K562 (cell line): ENCODE data around the gene OR2C1. TPM values are rescaled to one million over a fixed set of nuclear protein-coding genes. Genes with fewer than 3 reads are reported as not detected.

ENCODE experiments used
- ATAC-seq: fragments of 200-7000 bp; cut with Tn5 transposase; 3 replicates; pipeline ENCODE4 v1.9.1; 2020; ENCODE audit warnings: moderate library complexity
- BruUV-seq: library from RNA; stranded (reverse); fragments of 400-500 nt; replicated peaks from 2 replicates; lab custom pipeline; 2021; lab: Mats Ljungman, UMichigan
- CTCF ChIA-PET: fragments of 300-600 bp; formaldehyde crosslinking; extraction: SDS; loops from one replicate; lab custom pipeline; 2021; ENCODE audit warnings: low intra/inter-chr PET ratio; lab: Yijun Ruan, JAX
- POLR2A ChIA-PET: fragments of 300-600, 350-650 bp; sonication (Branson Sonifier 250); formaldehyde crosslinking; extraction: SDS; loops from one replicate; lab custom pipeline; 2021; ENCODE audit warnings: antibody characterized with exemption, inconsistent platforms; lab: Yijun Ruan, JAX
- DNase-seq, 4 experiments: peaks; one replicate each; pipeline versions ENCODE4 v3.0.0 to v3.0.0-alpha.2; 2011 to 2018; ENCODE audit warnings: low spot score in 3 of 4, mixed read lengths in 3 of 4; ENCODE audit errors: extremely low read depth in 1 of 4
- FAIRE-seq: peaks from 2 replicates; lab custom pipeline; 2011; peaks lifted over from hg19 to GRCh38; lab: Jason Lieb, UNC
- H2AFZ ChIP-seq: 2 replicates; pipeline ENCODE4 v1.6.0; 2011; ENCODE audit warnings: low read depth, low read length, control low read depth, inconsistent platforms
- H3K27ac ChIP-seq: fragments of 200-600 bp; 3 replicates; pipeline ENCODE4 v1.8.0; 2011; ENCODE audit warnings: low read depth, mild to moderate bottlenecking, control low read depth, inconsistent platforms, low read length, moderate library complexity, mixed read lengths; ENCODE audit errors: extremely low read depth
- H3K27me3 ChIP-seq, 2 experiments: fragments of 300-600 bp in 1 of 2; 2 replicates in 1 of 2; 3 replicates in 1 of 2; pipeline versions ENCODE4 v1.6.0 to v1.8.0; 2011; ENCODE audit warnings: inconsistent platforms in 2 of 2, low read length in 2 of 2, mild to moderate bottlenecking in 1 of 2, mixed read lengths in 1 of 2, moderate library complexity in 1 of 2; ENCODE audit not compliant: control insufficient read depth in 2 of 2, insufficient read depth in 2 of 2
- H3K36me3 ChIP-seq: fragments of 300-600 bp; 3 replicates; pipeline ENCODE4 v1.8.0; 2011; ENCODE audit warnings: mild to moderate bottlenecking, low read length, inconsistent platforms; ENCODE audit not compliant: control insufficient read depth, insufficient read depth
- H3K4me1 ChIP-seq, 2 experiments: fragments of 200-600 bp in 1 of 2; replicated peaks in 1 of 2; 2 replicates in 1 of 2; 3 replicates in 1 of 2; pipeline versions ENCODE4 v1.5.1 to v1.8.0; 2011; ENCODE audit warnings: inconsistent platforms in 2 of 2, low read length in 2 of 2, mild to moderate bottlenecking in 1 of 2, mixed read lengths in 1 of 2, moderate library complexity in 1 of 2; ENCODE audit not compliant: control insufficient read depth in 2 of 2, insufficient read depth in 2 of 2
- H3K4me2 ChIP-seq: 2 replicates; pipeline ENCODE4 v1.6.1; 2011; ENCODE audit warnings: low read length, control low read depth, inconsistent platforms, mixed read lengths; ENCODE audit not compliant: insufficient read depth
- H3K4me3 ChIP-seq: fragments of 200-600 bp; sonication (generic), shearing (Covaris generic); 2 replicates; pipeline ENCODE4 v1.5.1; 2016; ENCODE audit warnings: control low read depth, inconsistent platforms
- H3K79me2 ChIP-seq: fragments of 200-600 bp; 3 replicates; pipeline ENCODE4 v1.8.0; 2011; ENCODE audit warnings: low read length, inconsistent platforms; ENCODE audit not compliant: control insufficient read depth, insufficient read depth
- H3K9ac ChIP-seq, 2 experiments: 2 replicates each; pipeline versions ENCODE4 v1.6.0 to v1.6.1; 2011; ENCODE audit warnings: low read depth in 2 of 2, low read length in 2 of 2, control low read depth in 1 of 2, inconsistent platforms in 1 of 2, mild to moderate bottlenecking in 1 of 2, mixed read lengths in 1 of 2; ENCODE audit not compliant: insufficient read depth in 1 of 2
- H3K9me1 ChIP-seq: one replicate; pipeline ENCODE4 v1.6.0; 2011; ENCODE audit warnings: inconsistent platforms, mild to moderate bottlenecking, low read length, moderate library complexity; ENCODE audit not compliant: control insufficient read depth, insufficient read depth
- H3K9me3 ChIP-seq: replicated peaks from 2 replicates; pipeline ENCODE4 v1.5.1; 2011; ENCODE audit warnings: low read depth, low read length, inconsistent platforms; ENCODE audit not compliant: control insufficient read depth, insufficient read depth
- H4K20me1 ChIP-seq: replicated peaks from 2 replicates; pipeline ENCODE4 v1.6.1; 2011; ENCODE audit warnings: low read length, inconsistent platforms, mixed read lengths; ENCODE audit not compliant: control insufficient read depth, insufficient read depth
- C11orf30 ChIP-seq: fragments of 450-650 bp; IDR thresholded peaks from 2 replicates; pipeline ENCODE4 v1.6.1; 2016; ENCODE audit warnings: low read depth, mild to moderate bottlenecking
- CBFA2T2 ChIP-seq: fragments of 450-650 bp; conservative IDR thresholded peaks from 2 replicates; pipeline ENCODE4 v1.6.1; 2017; ENCODE audit warnings: mild to moderate bottlenecking
- CREBBP ChIP-seq: IDR thresholded peaks from one replicate; pipeline ENCODE4 v1.6.1; 2012; ENCODE audit warnings: low read depth, mild to moderate bottlenecking, control low read depth, inconsistent platforms, low read length
- JUND ChIP-seq, 2 experiments: IDR thresholded peaks; 2 replicates in 1 of 2; 3 replicates in 1 of 2; pipeline ENCODE4 v1.6.1; 2011; ENCODE audit warnings: borderline replicate concordance in 2 of 2, low read depth in 2 of 2, low read length in 2 of 2, improper control_type of control experiment in 1 of 2, missing biosample characterization in 1 of 2, missing genetic modification characterization in 1 of 2, missing genetic modification reagents in 1 of 2
- MCM2 ChIP-seq: fragments of 450-650 bp; IDR thresholded peaks from 2 replicates; pipeline ENCODE4 v1.6.1; 2017; ENCODE audit warnings: low read depth, mild to moderate bottlenecking
- RBBP5 ChIP-seq: fragments of 200-600 bp; sonication (generic); IDR thresholded peaks from 2 replicates; pipeline ENCODE4 v1.6.1; 2012; ENCODE audit warnings: borderline replicate concordance, mild to moderate bottlenecking, low read length, control low read depth, inconsistent platforms; ENCODE audit not compliant: insufficient read depth, poor library complexity, severe bottlenecking
- RFX7 ChIP-seq: fragments of 250-450 bp; sonication (Bioruptor Pico); IDR thresholded peaks from 2 replicates; pipeline ENCODE4 v1.5.1; 2021; ENCODE audit warnings: mild to moderate bottlenecking
- SP1 ChIP-seq: sonication (generic); formaldehyde crosslinking; IDR thresholded peaks from 2 replicates; pipeline ENCODE4 v1.8.1; 2022; ENCODE audit warnings: mild to moderate bottlenecking, missing genetic modification reagents
- XRCC5 ChIP-seq: fragments of 200-400 bp; formaldehyde crosslinking; IDR thresholded peaks from 2 replicates; pipeline ENCODE4 v1.6.1; 2017; ENCODE audit warnings: low read depth, mild to moderate bottlenecking, low read length
- ZC3H4 ChIP-seq: sonication (generic); formaldehyde crosslinking; IDR thresholded peaks from 2 replicates; pipeline ENCODE4 v1.9.0; 2021; ENCODE audit warnings: missing genetic modification reagents, borderline replicate concordance
- ZNF282 ChIP-seq: sonication (generic); formaldehyde crosslinking; IDR thresholded peaks from 2 replicates; pipeline ENCODE4 v1.8.1; 2023; ENCODE audit warnings: missing genetic modification reagents
- ZNF644 ChIP-seq: fragments of 200-800 bp; sonication (Bioruptor generic); IDR thresholded peaks from 2 replicates; pipeline ENCODE4 v1.6.1; 2016; ENCODE audit warnings: low read depth, missing genetic modification characterization, missing compliant biosample characterization
- WGBS: fragments of 100-300 bp; shearing (Covaris generic); methylation state at CpG from one replicate; pipeline ENCODE4 v1.1.6; 2016; ENCODE audit warnings: low coverage, mixed read lengths; ENCODE audit not compliant: insufficient coverage; ENCODE audit errors: missing lambda C conversion rate; 5-methylcytosine and 5-hydroxymethylcytosine counted together
- in situ Hi-C: fragments of 300-500 bp; cut with MboI; formaldehyde crosslinking; loops from 4 replicates; pipeline ENCODE4 v1.15.0; 2018; ENCODE audit warnings: inconsistent platforms, mixed read lengths
- intact Hi-C: fragments of 100-400 bp; cut with micrococcal nuclease; formaldehyde crosslinking; loops from 2 replicates; pipeline ENCODE4 v1.14.2; 2022
- polyA plus RNA-seq, 8 experiments: library from polyadenylated mRNA; depleted of rRNA in 4 of 8; stranded (reverse) in 5 of 8; unstranded in 3 of 8; fragments of >200 nt; fragmentation: Nextera tagmentation in 2 of 8; fragmentation: Illumina TruSeq in 1 of 8; extraction: Ambion mirVana in 2 of 8; extraction: Trizol in 1 of 8; gene quantifications; 2 replicates each; pipeline versions ENCODE4 v1.2.1 to v1.2.3, GENCODE V29; 2011 to 2014; ENCODE audit warnings: inconsistent platforms in 1 of 8, missing spikeins in 1 of 8
- total RNA-seq, 7 experiments: library from RNA; depleted of rRNA in 6 of 7; stranded (reverse); fragments of >200 nt in 6 of 7; fragmentation: Illumina TruSeq in 2 of 7; extraction: Trizol in 2 of 7; gene quantifications; 2 replicates each; pipeline versions ENCODE4 v1.2.1 to v1.2.3, GENCODE V29; 2011 to 2021; ENCODE audit warnings: low replicate concordance in 1 of 7
- TF ChIP-seq, protein P1 (sequence below): fragments of 250-450 bp; sonication (Bioruptor Pico); IDR thresholded peaks from 2 replicates; pipeline ENCODE4 v1.9.0; 2021; ENCODE audit warnings: mild to moderate bottlenecking
- TF ChIP-seq, protein P2 (sequence below): fragments of 450-650 bp; IDR thresholded peaks from 2 replicates; pipeline ENCODE4 v1.6.1; 2016; ENCODE audit warnings: low read depth, mild to moderate bottlenecking, moderate library complexity

The OR2C1 gene
- total and polyA plus RNA-seq, 9 of the 15 experiments (the other 6 are each of a cell fraction or from before 2014, with no cell fraction given), result not detected

DNA sequence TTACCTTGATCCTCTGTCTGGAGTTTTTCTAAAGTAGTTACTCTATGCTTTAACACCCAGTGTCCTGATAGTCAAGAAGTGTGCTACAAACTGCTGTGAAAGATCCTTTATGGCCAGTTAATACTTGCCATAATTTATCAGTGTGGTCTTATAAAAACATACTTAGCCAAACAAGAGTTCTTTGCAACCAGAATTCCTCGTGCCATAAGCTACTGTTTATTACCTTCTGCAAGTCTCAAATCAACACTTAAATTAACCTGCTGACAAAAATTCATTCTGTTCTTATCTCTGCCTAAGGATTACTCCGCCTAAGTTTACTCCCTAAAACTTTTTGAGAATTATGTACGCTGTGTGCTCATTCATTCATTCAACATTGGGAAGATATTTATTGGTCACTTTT is 27.6 kb upstream of the OR2C1 start:
- Histone ChIP-seq H3K4me3 (no peak overlapping the region), H3K27ac (no peak overlapping the region), H3K36me3 (no peaks in the 10 kb centered on the region), H3K9ac (no peak overlapping the region), H3K27me3 (peaks cover 4 to 5% of the 10 kb centered on the region in 2 experiments; a peak in 3 of 5 replicates), H4K20me1 (no peaks in the 10 kb centered on the region), H3K9me3 (no peaks in the 10 kb centered on the region), H3K79me2 (no peaks in the 10 kb centered on the region), H2AFZ (no peak overlapping the region), H3K4me1 (no peaks in the 10 kb centered on the region; a peak in 1 of 5 replicates), H3K9me1 (no peaks in the 10 kb centered on the region), H3K4me2 (no peak overlapping the region)
- FAIRE-seq, result no peak
- in situ Hi-C loops, result no loop called here
- peak in 1 of 4 experiments; percentile 3 for DNase-seq
- BruUV-seq, result no TSS peak
- WGBS, result 2% methylated on average over 3 of the region's 3 CpGs
- ATAC-seq, result no peak
- intact Hi-C loops, result no loop called here
- ChIA-PET CTCF (no interaction called here), POLR2A (interaction anchor here (0.7 kb wide), 1 partner anchor 16 kb away, joined by 5 read pairs; no protein-coding TSS in a partner anchor)
- no peak for TF ChIP-seq ZNF644 (tag)
- TF ChIP-seq, protein P1, sequence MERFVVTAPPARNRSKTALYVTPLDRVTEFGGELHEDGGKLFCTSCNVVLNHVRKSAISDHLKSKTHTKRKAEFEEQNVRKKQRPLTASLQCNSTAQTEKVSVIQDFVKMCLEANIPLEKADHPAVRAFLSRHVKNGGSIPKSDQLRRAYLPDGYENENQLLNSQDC (CRISPR knock-in tag), result no peak
- TF ChIP-seq CREBBP, result no peak
- TF ChIP-seq CBFA2T2, result no peak
- no peak for TF ChIP-seq JUND (IDR thresholded peaks at IDR 0.05; ENCODE audit: borderline replicate concordance, low read depth, low read length)
- TF ChIP-seq JUND (tag; IDR thresholded peaks at IDR 0.05; ENCODE audit: borderline replicate concordance, low read depth, low read length), result no peak
- no peak for TF ChIP-seq XRCC5
- no peak for TF ChIP-seq ZNF282 (CRISPR knock-in tag)
- no peak for TF ChIP-seq RBBP5
- no peak for TF ChIP-seq SP1
- no peak for TF ChIP-seq ZC3H4 (CRISPR knock-in tag)
- no peak for TF ChIP-seq C11orf30
- no peak for TF ChIP-seq RFX7
- TF ChIP-seq, protein P2, sequence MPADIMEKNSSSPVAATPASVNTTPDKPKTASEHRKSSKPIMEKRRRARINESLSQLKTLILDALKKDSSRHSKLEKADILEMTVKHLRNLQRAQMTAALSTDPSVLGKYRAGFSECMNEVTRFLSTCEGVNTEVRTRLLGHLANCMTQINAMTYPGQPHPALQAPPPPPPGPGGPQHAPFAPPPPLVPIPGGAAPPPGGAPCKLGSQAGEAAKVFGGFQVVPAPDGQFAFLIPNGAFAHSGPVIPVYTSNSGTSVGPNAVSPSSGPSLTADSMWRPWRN, result no peak
- TF ChIP-seq MCM2, result no peak
